GM12864 (cell line): ENCODE data around the gene PDZK1.
"Not testable (repeated sequence)": the region's sequence is repeated elsewhere in the genome, so short reads cannot be mapped to it uniquely, and the experiment has no call there.

Experiments used
- DNase-seq: peaks from one replicate; pipeline ENCODE4 v3.0.0-alpha.2; 2011; ENCODE audit warnings: low read depth
- H3K4me3 ChIP-seq: 2 replicates; pipeline ENCODE4 v1.5.1; 2011; ENCODE audit warnings: mild to moderate bottlenecking, low read depth, low read length, control low read depth
- CTCF ChIP-seq: IDR thresholded peaks from 2 replicates; pipeline ENCODE4 v1.5.1; 2011; ENCODE audit warnings: low read depth, mild to moderate bottlenecking, moderate library complexity, low read length, control low read depth, inconsistent platforms; ENCODE audit errors: missing control alignments

Gene PDZK1

DNA sequence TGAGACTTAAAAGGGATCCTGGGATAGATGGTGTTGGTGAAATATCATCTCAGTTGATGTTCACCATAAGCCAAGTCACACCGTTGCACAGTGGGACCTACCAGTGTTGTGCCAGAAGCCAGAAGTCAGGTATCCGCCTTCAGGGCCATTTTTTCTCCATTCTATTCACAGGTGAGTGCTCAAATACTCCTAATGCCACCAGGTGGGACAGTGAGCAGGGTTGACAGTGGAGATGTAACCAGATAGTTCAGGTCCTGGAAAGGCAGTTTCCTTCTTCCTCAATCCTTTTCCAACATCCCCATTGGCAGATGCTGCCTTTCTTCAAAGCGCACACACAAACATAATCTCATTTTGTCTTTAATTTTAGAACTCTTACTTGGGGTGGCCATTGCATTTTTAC, 23.7 kb upstream of the PDZK1 start:
- no peak for TF ChIP-seq CTCF
- DNase-seq = no peak
- no peak overlapping the region for H3K4me3 ChIP-seq

GRCh38 chr1:145730467-145730866, 23.3 kb upstream of the PDZK1 start:
- H3K4me3 ChIP-seq = no peak overlapping the region
- TF ChIP-seq CTCF = no peak
- no peak for DNase-seq

DNA sequence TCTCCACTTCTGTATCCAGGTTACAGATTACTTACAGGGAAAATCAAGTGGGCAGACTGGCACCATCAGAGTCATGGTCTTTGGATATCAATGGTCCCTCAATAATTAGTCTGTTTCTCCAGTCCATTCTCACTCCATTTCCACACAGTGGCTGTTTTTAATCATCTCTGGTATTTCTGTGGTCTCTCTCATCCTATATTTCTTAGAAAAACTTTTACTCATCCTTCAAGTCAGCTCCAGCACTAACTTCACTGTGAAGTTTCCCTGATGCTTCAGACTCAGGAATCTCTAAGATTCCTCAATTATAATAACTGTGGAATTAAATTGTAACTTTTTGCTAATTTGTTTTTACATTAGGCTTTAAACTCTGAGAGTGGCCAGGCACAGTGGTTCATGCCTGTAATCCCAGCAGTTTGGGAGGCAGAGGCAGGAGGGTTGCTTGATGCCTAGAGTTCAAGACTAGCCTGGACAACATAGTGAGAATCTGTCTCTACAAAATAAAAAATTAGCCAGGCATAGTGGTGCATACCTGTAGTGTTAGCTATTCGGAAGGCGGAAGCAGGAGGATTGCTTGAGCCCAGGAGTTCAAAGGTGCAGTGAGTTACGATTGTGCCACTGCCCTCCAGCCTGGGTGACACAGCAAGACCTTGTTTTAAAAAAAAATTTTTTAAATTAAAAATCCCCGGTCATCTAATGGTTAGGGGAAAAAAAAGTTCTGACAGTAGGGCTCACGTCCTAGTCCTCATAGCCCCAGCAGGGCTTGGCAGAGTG, 22.7 kb upstream of the PDZK1 start:
- DNase-seq = no peak
- H3K4me3 ChIP-seq = no peak overlapping the region
- TF ChIP-seq CTCF = no peak

GRCh38 chr1:145729196-145729595, 22.0 kb upstream of the PDZK1 start:
- H3K4me3 ChIP-seq = no peak overlapping the region
- TF ChIP-seq CTCF = no peak
- DNase-seq = no peak

GRCh38 chr1:145726193-145726592, 19.0 kb upstream of the PDZK1 start:
- H3K4me3 ChIP-seq, DNase-seq: not testable (repeated sequence)

GRCh38 chr1:145720878-145721671, 13.9 kb upstream of the PDZK1 start:
- peak; percentile 88 for TF ChIP-seq CTCF
- DNase-seq = no peak
- H3K4me3 ChIP-seq = peak overlapping the region; percentile 36

GRCh38 chr1:145720556-145720877, 13.3 kb upstream of the PDZK1 start:
- DNase-seq = no peak
- H3K4me3 ChIP-seq = no peak overlapping the region
- TF ChIP-seq CTCF = no peak
